Esophagus muscularis mucosa (tissue), 4 donors: Measurements from ENCODE around the gene CRYBG2. TPM values are rescaled to one million over a fixed set of nuclear protein-coding genes. Genes with fewer than 3 reads are reported as not detected.

Experiments used
- DNase-seq: peaks from one replicate; pipeline ENCODE4 v3.0.0-alpha.2; 2017; ENCODE audit errors: extremely low spot score
- H3K27ac ChIP-seq, 4 donors: fragments of 200-600 bp; sonication (generic); replicated peaks in 1 of 4; 1 replicate in 3 of 4; 2 replicates in 1 of 4; pipeline ENCODE4 v1.5.1; 2016 to 2019; ENCODE audit warnings: mild to moderate bottlenecking in 1 of 4
- H3K27me3 ChIP-seq, 4 donors: fragments of 200-600 bp; sonication (generic); one replicate each; pipeline versions ENCODE4 v1.5.1 to v1.6.0; 2016 to 2019
- H3K36me3 ChIP-seq, 4 donors: fragments of 200-600 bp; sonication (generic); one replicate each; pipeline ENCODE4 v1.5.1; 2016 to 2019
- H3K4me1 ChIP-seq, 4 donors: fragments of 200-600 bp; sonication (generic); one replicate each; pipeline ENCODE4 v1.5.1; 2016 to 2019
- H3K4me3 ChIP-seq, 4 donors: fragments of 200-600 bp; sonication (generic); 1 replicate in 2 of 4; 2 replicates in 2 of 4; pipeline ENCODE4 v1.5.1; 2016 to 2019; ENCODE audit warnings: mild to moderate bottlenecking in 4 of 4, moderate library complexity in 1 of 4
- H3K9me3 ChIP-seq, 4 donors: fragments of 200-600 bp; sonication (generic); 1 replicate in 3 of 4; 2 replicates in 1 of 4; pipeline ENCODE4 v1.5.1; 2016 to 2019
- EP300 ChIP-seq: sonication (generic); formaldehyde crosslinking; IDR thresholded peaks from one replicate; pipeline ENCODE4 v1.6.1; 2017; ENCODE audit warnings: antibody characterized with exemption
- POLR2A ChIP-seq: fragments of 450-650 bp; IDR thresholded peaks from one replicate; pipeline ENCODE4 v1.6.1; 2017; ENCODE audit warnings: antibody characterized with exemption, moderate library complexity, mild to moderate bottlenecking, low read depth
- POLR2AphosphoS5 ChIP-seq, 2 donors: sonication (generic); formaldehyde crosslinking; IDR thresholded peaks; one replicate each; pipeline ENCODE4 v1.6.1; 2017; ENCODE audit warnings: antibody characterized with exemption in 2 of 2
- WGBS: methylation state at CpG from one replicate; pipeline ENCODE4 v1.1.5; 2018; 5-methylcytosine and 5-hydroxymethylcytosine counted together
- intact Hi-C: fragments of 100-400 bp; cut with DNase I; formaldehyde crosslinking; loops from one replicate; pipeline ENCODE4 v1.15.1; 2023
- total RNA-seq, 4 donors: library from RNA; depleted of rRNA; stranded (reverse); fragments of >200 nt; gene quantifications; one replicate each; pipeline versions ENCODE4 v1.1.0 to v1.2.1, GENCODE V29; 2016
- TF ChIP-seq, protein P1 (sequence below), 3 experiments: fragments of 200-600 bp in 2 of 3; fragments of 450-650 bp in 1 of 3; sonication (generic) in 2 of 3; IDR thresholded peaks; one replicate each; pipeline ENCODE4 v1.5.1; 2017 to 2019; ENCODE audit warnings: antibody characterized with exemption in 3 of 3, mild to moderate bottlenecking in 2 of 3, moderate library complexity in 1 of 3

CRYBG2 gene
- total RNA-seq, 4 donors from 2014 or later = 0.42 to 0.86 TPM; not detected in 2

DNA sequence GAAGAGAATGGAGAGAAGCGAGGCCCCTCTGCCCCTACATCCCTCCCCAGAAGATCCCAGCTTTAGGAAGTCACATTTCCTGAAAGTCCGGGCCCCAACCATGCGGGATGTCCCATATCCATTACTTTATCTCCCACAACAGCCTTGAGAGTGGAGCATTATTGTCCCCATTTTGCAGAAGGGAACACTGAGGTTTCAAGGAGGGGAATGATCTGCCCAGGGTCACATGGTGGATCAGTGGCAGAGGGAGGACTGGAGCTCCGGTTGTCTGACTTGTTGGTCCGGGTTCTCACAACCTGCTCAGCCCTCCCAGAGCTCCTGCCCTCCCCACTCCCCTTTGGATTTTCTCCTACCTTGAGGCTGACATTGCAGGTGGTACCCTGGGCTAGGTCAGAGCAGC is 2.2 kb upstream of the CRYBG2 start:
- H3K9me3 ChIP-seq = no peaks in the 10 kb centered on the region
- DNase-seq = no peak
- WGBS = 80% methylated on average over 5 of the region's 5 CpGs
- no peaks in the 10 kb centered on the region for H3K36me3 ChIP-seq
- TF ChIP-seq POLR2A (no peak), EP300 (no peak), POLR2AphosphoS5 (IDR thresholded peaks at IDR 0.05) (no peak)
- TF ChIP-seq, protein P1, sequence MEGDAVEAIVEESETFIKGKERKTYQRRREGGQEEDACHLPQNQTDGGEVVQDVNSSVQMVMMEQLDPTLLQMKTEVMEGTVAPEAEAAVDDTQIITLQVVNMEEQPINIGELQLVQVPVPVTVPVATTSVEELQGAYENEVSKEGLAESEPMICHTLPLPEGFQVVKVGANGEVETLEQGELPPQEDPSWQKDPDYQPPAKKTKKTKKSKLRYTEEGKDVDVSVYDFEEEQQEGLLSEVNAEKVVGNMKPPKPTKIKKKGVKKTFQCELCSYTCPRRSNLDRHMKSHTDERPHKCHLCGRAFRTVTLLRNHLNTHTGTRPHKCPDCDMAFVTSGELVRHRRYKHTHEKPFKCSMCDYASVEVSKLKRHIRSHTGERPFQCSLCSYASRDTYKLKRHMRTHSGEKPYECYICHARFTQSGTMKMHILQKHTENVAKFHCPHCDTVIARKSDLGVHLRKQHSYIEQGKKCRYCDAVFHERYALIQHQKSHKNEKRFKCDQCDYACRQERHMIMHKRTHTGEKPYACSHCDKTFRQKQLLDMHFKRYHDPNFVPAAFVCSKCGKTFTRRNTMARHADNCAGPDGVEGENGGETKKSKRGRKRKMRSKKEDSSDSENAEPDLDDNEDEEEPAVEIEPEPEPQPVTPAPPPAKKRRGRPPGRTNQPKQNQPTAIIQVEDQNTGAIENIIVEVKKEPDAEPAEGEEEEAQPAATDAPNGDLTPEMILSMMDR (IDR thresholded peaks at IDR 0.05) = no peak
- H3K27ac ChIP-seq = no peak overlapping the region
- H3K27me3 ChIP-seq = peaks cover 0 to 79% (median 20%) of the 10 kb centered on the region in 4 donors
- no peak overlapping the region for H3K4me3 ChIP-seq
- peaks cover 10 to 14% (median 13%) of the 10 kb centered on the region in 4 donors for H3K4me1 ChIP-seq
- intact Hi-C loops = no loop called here

DNA sequence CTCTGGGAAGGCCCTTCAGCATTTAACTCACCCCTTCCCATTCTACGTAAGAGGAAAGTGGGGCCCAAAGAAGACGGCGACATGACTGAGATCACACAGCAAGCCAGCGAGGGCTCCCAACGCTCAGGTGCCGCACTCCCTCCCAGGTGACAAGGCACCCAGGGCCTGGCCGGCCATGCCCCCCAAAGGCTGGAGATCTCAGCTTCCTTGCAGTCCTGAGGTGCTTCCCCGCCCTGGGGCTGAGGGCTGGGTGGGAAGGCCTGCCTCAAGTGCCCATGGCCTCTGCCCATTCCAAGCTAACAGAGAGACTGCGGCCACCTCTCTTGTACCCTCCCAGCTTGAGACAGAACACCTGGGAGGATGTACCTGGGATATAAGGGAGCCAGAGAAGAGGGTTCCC is 1.0 kb upstream of the CRYBG2 start:
- Histone ChIP-seq H3K9me3 (no peaks in the 10 kb centered on the region), H3K27ac (no peak overlapping the region), H3K4me3 (no peak overlapping the region), H3K4me1 (peaks cover 1 to 3% (median 3%) of the 10 kb centered on the region in 4 donors), H3K36me3 (no peaks in the 10 kb centered on the region), H3K27me3 (peaks cover 0 to 67% (median 9%) of the 10 kb centered on the region in 4 donors)
- DNase-seq = no peak
- intact Hi-C loops = no loop called here
- WGBS = 86% methylated on average over 7 of the region's 9 CpGs
- no peak for TF ChIP-seq POLR2A
- TF ChIP-seq EP300 = no peak
- TF ChIP-seq, protein P1 (IDR thresholded peaks at IDR 0.05) = no peak
- TF ChIP-seq POLR2AphosphoS5 (IDR thresholded peaks at IDR 0.05) = no peak

DNA sequence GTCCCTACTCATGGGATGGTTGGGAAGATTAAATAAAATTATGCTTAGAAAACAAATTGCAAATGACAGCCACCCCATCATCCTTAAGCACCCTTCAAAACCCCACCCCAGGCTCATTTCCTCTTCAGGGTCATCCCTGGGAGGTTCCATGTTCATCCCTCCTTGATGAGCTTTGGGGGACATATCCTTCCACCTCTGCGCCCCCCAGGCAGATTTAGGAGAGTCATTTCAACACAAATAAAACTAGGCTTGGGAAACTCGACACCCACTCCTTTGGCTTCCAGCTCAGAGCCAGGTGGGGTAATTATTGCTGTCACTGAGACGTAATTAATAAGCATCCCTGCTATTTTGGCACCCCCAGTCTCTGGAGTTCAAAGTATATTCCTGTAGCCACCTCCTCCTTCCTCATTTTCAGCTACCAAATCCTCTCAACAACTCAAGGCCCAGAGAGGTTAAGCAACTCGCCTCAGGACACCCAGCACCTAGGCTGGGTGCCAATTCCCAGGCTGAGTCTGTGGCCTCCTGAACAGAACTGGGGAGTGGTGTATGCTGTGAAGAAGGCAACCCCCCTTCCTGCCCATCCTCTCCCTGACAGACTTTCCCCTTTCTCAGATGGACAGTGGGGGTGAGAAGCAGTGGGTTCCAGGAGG is 595 bp downstream of the CRYBG2 start:
- Histone ChIP-seq H3K36me3 (no peaks in the 10 kb centered on the region), H3K27ac (no peak overlapping the region), H3K4me1 (no peaks in the 10 kb centered on the region), H3K9me3 (no peaks in the 10 kb centered on the region), H3K27me3 (peaks cover 0 to 51% (median 3%) of the 10 kb centered on the region in 4 donors), H3K4me3 (no peak overlapping the region)
- TF ChIP-seq, protein P1 (IDR thresholded peaks at IDR 0.05) = no peak
- no peak for TF ChIP-seq POLR2A
- no peak for TF ChIP-seq POLR2AphosphoS5 (IDR thresholded peaks at IDR 0.05)
- no peak for TF ChIP-seq EP300
- 82% methylated on average over 4 of the region's 4 CpGs for WGBS
- intact Hi-C loops = no loop called here
- DNase-seq = no peak

DNA sequence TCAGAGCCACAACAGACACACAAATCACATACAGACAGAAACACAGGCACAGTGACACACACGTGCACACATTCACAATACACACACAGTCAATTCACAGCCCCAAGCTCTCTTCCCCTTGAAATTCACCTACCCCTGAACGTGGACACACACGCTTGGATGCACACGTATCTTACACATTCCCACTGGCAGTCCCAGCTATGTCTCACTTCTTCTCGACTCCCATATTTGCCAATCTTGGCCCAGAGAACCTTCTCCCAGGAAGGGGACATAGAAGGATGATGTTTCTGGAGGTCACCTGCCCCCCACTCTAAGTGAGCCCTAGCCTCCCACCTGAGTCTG is 1.6 kb downstream of the CRYBG2 start:
- WGBS = 74% methylated on average over 5 of the region's 5 CpGs
- DNase-seq = no peak
- Histone ChIP-seq H3K4me1 (no peaks in the 10 kb centered on the region), H3K36me3 (no peaks in the 10 kb centered on the region), H3K27ac (no peak overlapping the region), H3K9me3 (no peaks in the 10 kb centered on the region), H3K27me3 (peaks cover 0 to 43% (median 3%) of the 10 kb centered on the region in 4 donors), H3K4me3 (no peak overlapping the region)
- TF ChIP-seq POLR2A = no peak
- no peak for TF ChIP-seq EP300
- TF ChIP-seq POLR2AphosphoS5 (IDR thresholded peaks at IDR 0.05) = no peak
- TF ChIP-seq, protein P1 (IDR thresholded peaks at IDR 0.05) = no peak
- intact Hi-C loops = no loop called here
